Anterior cingulate cortex (tissue), 58 donors: Measurements from ENCODE around the gene ZMYM4.
A peak's percentile ranks its signal among the peaks of the same experiment; 100 is the strongest.
"Not testable (repeated sequence)": the region's sequence is repeated elsewhere in the genome, so short reads cannot be mapped to it uniquely, and the experiment has no call there.

Experiments
- DNase-seq, 58 donors: peaks; one replicate each; lab custom pipeline; 2025; lab: John Stamatoyannopoulos, UW

ZMYM4 gene

DNA sequence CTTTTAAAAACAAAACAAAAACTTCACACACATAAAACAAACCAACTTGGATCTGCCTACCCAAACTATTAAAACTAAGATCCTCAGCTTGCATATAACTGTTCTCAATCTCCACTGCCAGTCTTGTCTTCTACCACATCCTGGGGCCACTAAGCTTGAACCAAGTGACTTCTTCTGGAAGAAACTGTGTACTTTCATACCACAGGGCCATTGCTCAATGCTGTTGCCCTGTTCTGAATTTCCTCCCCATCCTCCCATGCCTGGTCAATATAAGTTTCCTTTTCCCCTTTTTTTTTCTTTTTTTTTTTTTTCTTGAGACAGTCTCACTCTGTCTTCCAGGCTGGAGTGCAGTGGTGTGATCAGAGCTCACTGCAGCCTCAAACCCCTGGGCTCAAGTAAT lies 178.8 kb downstream of the ZMYM4 start:
- no peak for DNase-seq

DNA sequence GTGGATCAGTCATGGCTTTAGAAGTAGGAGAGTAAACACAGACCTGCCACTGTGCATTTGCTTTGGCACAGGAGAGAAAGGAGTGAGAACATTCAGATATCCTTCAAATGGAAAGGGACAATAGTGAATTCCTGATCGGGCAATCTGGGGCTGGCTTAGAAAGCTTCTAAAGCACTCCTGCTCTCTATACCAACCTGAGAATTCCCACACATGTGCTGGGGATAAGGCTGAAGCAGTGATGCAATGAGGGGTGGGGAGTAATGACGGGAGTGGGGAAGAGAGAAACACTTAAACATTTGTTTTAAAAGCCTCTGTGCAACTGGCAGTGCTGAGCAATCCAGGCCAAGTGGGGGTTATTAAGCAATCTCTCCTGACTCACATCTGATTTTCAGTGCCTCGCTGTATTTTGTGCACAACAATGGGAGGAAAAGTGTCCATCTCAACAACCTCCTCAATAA lies 179.9 kb downstream of the ZMYM4 start:
- peak in 4 of 58 donors; percentile 5 to 26 (median 8) for DNase-seq

DNA sequence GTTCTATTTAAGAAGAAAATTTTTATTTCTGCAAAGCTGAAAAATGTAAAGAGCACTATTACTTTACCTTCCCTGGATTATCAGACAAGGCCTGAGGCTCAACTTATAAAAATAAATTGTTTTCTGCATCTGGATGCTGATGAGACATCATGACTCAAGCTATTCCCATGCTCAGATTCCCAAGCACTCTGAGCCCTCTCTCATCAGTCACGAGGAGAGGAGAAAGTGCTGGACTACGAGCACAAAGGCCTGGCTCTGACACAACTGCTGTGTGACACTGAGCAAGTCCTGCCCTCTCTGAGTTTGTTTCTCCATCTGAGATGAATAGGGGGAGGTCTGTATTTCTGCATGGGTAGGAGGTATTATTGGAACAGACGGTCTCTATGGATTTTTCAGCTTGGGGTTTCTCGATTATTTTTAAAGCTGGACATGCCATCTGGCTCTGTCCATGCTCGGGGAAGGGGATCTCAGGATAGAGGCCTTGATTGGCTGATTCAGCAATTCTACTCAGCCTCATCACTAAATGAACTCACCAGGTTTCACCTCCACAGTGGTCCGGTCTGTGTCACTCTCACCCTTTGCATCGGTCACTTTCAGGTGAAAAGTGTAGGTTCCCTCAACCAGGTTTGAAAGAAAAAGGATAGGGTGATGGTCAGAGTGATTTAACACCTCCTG lies 181.0 kb downstream of the ZMYM4 start:
- DNase-seq = peak in 2 of 58 donors; percentile 9 to 15

DNA sequence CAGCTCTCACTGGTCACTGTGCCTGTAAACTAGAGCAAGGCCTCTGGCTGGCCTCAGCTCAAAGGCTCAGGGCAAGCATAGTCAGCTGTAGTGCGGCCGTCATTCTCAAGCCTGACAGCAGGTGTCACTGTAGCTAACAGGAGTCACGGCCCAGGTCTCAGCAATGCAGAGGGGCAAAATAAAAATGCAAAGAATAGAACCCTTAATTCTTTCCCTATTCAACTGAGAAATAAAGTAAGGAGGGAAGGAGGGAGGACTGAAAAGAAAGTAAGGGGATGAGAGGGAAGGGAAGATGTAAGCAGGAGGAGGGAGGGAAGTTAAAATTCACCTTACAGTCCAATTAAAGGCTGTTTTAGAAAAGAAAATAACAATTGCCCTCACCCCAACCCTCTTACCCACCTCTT lies 182.6 kb downstream of the ZMYM4 start:
- DNase-seq = peak in 57 of 58 donors; percentile 7 to 89 (median 62)

DNA sequence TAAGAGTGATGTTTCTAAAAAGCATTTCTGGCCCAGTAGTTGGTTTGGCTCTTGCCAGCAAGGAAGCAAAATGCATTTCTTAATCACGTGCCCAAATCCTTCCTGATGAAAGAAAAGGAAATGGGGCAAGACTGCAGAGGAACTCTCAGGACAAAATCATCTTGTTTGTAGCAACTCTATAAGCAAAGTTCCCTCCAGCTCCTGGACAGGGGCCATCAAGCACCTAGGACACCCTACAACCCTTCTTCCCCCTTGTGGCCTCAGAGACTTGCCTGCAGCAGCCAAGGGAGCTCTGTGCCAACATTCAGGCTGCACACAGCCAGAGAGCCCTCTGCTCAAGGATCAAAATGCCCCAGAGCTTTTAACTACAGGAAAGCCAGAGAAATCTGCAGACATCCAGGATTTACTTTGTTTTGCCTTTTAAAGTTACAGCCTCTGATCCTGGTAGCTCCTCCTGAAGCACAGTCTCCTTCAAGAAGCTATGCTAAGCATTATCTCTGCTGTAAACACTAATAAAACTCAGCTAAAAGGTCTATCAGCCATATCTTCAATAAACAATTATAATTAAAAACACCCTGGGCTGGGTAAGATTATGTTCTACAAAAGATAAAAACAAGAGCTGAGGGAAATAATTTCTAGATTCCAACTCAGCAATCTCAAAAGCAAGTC lies 183.7 kb downstream of the ZMYM4 start:
- peak in 39 of 58 donors; percentile 6 to 60 (median 23) for DNase-seq

DNA sequence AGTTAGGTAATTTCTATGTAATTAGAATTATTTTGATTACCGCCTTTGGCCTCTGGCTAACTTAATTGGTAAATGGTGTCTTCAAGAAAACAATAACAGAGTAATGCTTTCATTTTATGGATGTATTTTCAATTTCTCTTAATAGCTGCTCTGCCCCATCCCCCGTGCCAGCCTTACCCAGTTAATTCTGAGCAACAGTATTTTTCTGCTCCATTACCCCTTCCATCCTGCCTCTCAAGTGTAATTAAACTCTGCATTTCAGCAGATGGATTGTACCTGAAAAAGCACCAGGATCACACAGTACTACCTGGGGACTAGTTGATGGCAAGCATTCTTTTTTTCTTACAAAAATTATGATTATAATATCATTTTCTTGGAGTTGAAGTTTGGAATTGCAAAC lies 184.5 kb downstream of the ZMYM4 start:
- DNase-seq = no peak

DNA sequence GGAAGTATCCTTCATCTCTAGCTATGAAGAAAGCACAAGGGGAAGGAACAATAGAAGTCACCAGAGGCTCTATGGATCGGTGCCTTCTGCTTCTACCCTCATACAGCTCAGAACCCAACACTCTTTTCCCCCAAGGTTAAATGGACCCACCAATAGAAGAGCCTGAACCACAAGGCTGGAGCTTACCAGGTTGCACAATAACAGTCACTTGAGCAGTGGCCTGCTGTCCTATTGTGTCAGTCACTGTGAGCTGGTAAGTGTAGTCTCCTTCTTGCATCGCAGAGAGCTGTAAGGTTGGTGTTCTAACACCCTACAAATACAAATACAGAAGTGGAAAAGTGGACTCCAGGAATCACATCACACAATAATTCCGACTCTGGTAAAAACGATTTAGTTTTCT lies 185.7 kb downstream of the ZMYM4 start:
- no peak for DNase-seq

DNA sequence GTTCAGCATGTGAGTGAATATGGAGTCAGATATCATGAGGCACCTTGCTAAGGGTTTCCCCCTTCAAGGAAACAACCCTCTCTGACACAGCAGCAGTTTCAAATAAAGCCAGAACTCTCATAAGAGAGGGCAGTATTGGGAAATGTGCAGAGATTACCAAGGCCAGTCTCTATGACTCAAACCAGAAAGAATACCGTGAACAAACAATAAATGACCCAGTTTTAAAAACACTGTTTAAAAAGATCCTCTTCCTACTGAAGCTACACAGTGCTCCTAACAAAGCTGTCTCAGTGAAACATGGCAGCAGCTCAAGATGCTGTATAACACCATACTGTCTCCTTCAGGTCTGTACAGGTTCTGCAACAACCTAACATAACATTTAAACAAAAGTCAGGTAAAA lies 186.1 kb downstream of the ZMYM4 start:
- no peak for DNase-seq

DNA sequence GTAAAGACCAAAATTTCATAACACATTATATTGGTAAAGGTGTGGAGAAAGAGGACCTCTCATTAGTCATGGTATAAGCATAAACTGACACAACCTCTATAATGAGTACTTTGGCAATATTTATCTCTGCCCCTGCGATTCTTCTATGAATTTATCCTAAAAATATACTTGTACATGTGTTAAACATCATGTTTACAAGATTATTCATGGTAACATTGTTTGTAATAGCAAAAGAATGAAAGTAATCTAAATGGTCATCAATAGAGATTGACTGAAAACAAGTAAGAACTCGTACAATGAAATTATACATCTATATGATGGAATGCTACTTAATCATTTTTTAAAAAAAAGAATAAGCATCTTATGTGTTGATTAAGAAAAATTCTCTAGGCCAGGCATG lies 192.3 kb downstream of the ZMYM4 start:
- DNase-seq = no peak

DNA sequence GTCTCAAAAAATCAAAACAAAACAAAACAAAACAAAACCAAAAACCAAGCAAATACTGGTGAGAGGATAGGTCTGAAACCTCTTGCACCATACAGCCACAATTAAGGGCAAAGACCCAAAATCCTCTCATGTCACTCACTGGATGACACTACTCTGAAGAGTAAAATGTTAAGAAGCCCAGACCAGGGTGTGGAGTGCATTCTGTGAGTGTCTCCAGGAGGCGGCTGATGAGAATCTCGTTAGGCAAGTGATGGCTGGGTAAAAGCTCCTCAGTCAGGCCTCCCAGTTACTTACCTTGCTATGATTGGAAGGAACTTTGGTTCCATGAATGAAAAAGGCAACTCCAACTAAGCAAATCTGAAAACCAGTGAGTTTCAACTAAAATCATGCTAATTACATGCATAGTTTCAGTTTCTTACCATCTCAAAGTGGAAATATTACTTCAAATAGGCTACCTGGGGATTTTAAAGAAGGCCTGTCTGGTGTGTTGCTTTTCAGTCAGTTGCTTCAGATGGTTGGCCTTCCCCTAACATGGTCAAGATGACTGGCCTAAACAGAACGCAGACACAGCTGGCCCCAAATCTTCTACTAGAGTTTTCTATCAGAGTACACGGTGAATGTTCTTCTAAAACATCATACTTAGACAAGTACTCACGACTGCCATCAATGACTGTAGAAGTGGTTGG lies 193.6 kb downstream of the ZMYM4 start:
- DNase-seq = no peak

DNA sequence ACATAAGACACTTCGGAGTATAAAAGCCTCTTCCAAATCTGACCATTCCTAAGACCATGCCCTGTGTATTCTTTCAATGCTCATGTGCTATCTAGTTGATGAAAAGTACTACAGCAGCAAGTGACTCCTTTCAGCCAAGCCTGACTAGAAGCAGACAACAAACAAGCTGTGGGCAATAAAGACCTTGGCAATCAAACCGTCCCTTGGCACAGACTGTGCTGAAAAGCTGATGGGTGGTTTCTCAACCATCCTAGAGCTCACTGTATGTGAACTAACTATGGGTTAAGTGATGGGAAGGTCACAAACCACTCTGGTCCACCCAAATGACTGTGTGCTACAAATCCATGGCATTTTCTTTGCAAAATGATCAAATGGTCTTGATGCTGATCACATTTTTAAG lies 194.7 kb downstream of the ZMYM4 start:
- no peak for DNase-seq

DNA sequence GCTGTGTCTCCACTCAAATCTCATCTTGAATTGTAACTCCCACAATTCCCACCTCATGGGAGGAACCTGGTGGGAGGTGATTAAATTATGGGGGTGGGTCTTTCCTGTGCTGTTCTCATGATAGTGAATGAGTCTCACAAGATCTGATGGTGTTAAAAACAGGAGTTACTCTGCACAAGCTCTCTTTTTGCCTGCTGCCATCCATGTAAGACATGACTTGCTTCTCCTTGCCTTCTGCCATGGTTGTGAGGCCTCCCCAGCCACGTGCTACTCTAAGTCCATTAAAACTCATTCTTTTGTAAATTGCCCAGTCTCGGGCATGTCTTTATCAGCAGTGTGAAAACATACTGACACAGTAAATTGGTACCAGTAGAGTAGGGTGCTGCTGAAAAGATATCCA lies 195.2 kb downstream of the ZMYM4 start:
- DNase-seq = not testable (repeated sequence)

DNA sequence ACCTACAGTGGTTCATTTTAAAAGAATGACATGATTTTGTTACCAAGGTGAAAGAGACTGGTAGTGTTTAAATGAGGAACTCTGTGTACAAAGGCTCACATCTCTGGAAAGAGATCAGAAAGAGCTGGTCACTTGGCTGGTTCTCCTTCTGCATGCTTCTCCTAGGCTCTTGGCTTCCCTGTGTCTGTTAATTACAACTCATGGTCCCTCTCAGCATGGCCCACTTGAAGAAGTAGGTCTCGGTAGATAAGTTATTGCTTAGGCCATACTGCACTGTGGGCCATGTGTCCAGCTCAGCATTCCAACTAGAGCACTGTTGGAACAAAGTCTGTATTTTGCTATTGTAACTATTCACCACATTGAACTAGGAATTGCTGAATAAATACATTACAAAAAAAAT lies 197.6 kb downstream of the ZMYM4 start:
- DNase-seq = no peak

DNA sequence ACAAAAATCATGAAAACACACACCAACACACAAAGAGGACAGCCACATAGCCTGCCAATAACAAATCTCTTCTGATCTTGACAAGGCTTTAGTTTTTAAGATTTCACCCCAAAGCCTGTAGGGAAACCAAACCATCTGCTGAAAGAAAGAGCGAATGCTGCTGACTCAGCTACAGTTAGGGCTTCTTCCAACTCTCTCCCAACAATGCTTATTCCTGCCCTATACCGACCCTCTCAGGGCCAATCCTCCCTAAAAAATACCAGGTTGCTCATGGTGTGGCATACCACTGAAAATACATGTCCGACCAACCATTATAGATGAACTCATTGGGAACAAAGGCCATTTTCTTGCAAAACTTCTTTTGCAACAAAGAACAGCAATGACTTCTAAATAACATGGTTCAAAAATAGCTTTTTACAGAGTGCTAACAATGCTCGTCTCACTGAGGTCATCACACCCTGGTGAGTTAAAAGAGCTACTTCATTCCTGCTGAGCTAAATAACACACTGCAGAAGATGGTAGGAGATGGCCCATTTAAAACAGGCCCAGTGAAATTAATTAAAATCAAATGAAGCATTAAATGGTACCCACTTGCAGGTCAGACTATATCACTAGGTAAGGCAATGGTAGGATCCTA lies 202.6 kb downstream of the ZMYM4 start:
- DNase-seq = no peak
